ENCODE measurements around the gene FANCD2.

FANCD2 gene

DNA sequence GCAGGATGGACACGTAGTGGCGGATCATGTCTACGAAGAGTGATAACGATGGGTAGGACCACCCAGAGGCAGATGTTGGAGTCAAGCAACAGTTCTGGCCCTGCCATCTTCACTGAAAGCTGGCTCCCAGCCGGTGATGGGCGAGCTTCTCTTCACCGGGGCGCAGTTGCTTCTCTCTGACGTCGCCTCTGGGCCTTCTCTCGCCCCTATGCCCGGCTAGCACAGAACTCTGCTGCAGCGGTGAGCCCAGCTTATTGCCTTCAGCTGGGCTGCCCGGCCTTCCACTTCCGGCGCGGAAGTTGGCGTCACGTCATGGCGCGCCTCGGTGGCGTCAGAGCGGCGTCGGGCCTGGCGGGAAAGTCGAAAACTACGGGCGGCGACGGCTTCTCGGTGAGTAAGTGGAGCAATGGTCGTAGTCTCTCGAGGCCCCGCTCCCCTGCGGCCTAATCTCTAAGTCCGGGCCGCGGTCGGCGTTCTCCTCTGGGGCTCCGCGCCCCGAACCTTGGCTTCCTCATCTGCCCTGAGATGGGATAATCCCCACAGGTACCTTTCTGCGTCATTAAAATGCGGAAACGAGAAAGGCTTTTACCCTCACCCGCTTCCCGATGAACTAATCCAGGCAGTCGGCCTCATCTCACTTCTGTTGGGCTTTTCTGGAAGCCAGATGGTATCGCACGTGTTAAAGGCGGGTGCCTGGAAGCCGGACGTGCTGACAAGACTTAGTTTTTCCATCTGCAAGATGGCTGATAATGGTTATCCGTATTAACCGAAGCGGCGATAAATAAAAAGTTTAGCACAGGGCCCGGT lies at the start of gene FANCD2:
Gene FANCD2 (plus strand): TSS at position 354 of the 807 bp plus-strand sequence. CDS start 2,221 bp downstream, outside the sequence.
- Mint-ChIP-seq H3K4me1 (peaks cover 13% of the 10 kb centered on the region), H3K9me3 (no peaks in the 10 kb centered on the region), H3K27me3 (no peaks in the 10 kb centered on the region), H3K27ac (ENCODE audit: low read depth) (peak within 1 kb of the TSS; percentile 96), H3K36me3 (ENCODE audit: insufficient read depth) (peaks cover 26% of the 10 kb centered on the region), H3K4me3 (peak within 1 kb of the TSS; percentile 92)
- ATAC-seq (replicated peaks; ENCODE audit: extremely low read depth, poor library complexity, severe bottlenecking) (peak; percentile 96), DNase-seq (ENCODE audit: low spot score in 2 of 2) (peak; percentile 94 to 96)

DNA sequence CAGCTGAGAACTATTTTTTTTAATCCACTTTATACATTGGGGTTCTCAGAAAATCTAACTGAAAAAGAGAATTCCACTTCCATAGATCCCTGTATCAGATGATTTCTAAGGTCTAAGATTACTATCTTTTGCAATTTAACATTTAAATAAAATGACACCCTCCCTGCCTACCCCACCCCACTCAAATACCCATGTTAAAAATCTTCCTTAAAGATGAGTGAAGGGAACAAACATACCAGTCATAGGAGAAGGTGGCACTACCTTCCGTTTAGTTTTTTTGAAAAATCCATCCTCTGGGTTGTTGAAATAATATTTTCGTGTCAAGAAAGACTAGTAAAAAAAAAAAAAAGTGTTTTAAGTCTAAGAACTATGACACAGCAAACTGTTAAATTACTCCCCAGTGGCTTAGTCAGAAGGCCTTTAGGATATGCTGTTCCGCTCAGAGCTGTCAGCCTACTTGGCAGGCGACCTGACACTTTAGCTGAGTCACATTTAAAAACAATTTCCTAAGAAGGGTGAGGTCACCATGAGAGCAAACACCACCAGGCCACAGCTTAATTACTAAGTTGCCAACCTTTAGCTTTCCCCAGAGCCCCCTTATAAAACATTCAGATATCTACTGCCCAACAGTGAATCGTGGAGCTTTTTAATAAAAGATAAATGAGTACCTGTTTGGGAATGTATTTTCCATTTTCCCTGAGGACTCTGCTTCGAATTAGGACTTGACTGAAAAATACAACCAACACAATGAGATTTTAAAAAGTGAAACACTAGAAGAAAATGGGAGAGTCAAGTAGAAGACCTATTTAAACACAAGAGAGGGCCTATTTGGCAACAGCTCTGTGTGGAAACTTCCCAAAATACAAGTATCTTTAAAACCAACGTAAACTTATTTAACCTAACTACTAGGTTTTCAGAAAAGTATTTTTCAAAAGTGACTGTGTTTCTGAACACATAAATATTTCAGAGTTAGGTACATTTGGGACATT lies 49.2 kb upstream of the FANCD2 start:
- Mint-ChIP-seq H3K4me1 (peaks cover 12% of the 10 kb centered on the region), H3K27me3 (no peaks in the 10 kb centered on the region), H3K27ac (ENCODE audit: low read depth) (peak overlapping the region; percentile 20), H3K4me3 (no peak overlapping the region), H3K9me3 (no peaks in the 10 kb centered on the region), H3K36me3 (ENCODE audit: insufficient read depth) (peaks cover 70% of the 10 kb centered on the region)
- no peak for ATAC-seq (replicated peaks; ENCODE audit: extremely low read depth, poor library complexity, severe bottlenecking)
- no peak for DNase-seq (ENCODE audit: low spot score in 2 of 2)

- Mint-ChIP-seq H3K27ac (ENCODE audit: low read depth) (no peak overlapping the region), H3K36me3 (ENCODE audit: insufficient read depth) (peaks cover 58% of the 10 kb centered on the region), H3K27me3 (no peaks in the 10 kb centered on the region), H3K4me3 (no peak overlapping the region), H3K4me1 (peaks cover 12% of the 10 kb centered on the region), H3K9me3 (no peaks in the 10 kb centered on the region)
- DNase-seq (ENCODE audit: low spot score in 2 of 2), result no peak
- no peak for ATAC-seq (replicated peaks; ENCODE audit: extremely low read depth, poor library complexity, severe bottlenecking)
These were observed 47.4 kb upstream of the FANCD2 start for GRCh38 chr3:9978710-9979305.

DNA sequence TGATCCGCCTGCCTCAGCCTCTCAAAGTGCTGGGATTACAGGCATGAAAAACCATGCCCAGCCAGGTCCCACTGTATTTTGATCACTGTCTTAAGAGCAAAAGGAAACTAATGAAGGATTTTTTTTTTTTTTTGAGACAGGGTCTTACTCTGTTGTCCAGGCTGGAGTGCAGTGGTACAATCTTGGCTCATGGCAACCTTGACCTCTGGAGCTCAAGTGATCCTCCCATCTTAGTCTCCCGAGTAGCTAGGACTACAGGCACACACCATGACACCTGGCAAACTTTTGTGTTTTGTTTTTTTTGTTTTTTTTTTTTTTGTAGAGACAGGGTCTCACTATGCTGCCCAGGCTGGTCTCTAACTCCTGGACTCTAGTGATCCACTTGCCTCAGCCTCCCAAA lies 46.0 kb upstream of the FANCD2 start:
- H3K9me3 Mint-ChIP-seq, result no peaks in the 10 kb centered on the region
- H3K27me3 Mint-ChIP-seq, result no peaks in the 10 kb centered on the region
- peaks cover 12% of the 10 kb centered on the region for H3K4me1 Mint-ChIP-seq
- no peak overlapping the region for H3K4me3 Mint-ChIP-seq
- ATAC-seq (replicated peaks; ENCODE audit: extremely low read depth, poor library complexity, severe bottlenecking) (no peak), DNase-seq (ENCODE audit: low spot score in 2 of 2) (no peak)
- peaks cover 47% of the 10 kb centered on the region for H3K36me3 Mint-ChIP-seq (ENCODE audit: insufficient read depth)
- H3K27ac Mint-ChIP-seq (ENCODE audit: low read depth), result no peak overlapping the region

DNA sequence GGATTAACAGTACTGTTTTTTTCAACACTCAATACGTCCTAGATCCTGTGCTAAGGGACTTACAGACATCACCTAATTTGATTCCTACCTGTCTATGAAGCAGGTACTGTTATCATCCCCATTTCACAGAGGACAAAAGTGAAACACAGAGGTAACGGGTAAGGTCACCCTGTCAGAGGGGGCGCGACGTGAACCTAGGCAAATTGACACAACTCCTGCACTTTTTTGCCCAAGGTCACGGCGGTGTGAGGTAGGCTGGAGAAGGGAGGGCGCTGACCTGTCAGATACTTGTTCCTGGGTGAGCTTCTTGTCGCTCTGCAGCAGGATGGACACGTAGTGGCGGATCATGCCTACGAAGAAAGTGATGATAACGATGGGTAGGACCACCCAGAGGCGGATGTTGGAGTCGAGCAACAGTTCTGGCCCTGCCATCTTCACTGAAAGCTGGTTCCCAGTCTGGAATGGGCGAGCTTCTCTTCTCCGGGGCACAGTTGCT lies 40.0 kb upstream of the FANCD2 start:
- H3K27ac Mint-ChIP-seq (ENCODE audit: low read depth), result peak overlapping the region; percentile 100
- peak overlapping the region; percentile 93 for H3K4me3 Mint-ChIP-seq
- no peaks in the 10 kb centered on the region for H3K27me3 Mint-ChIP-seq
- ATAC-seq (replicated peaks; ENCODE audit: extremely low read depth, poor library complexity, severe bottlenecking) (peak; percentile 50), DNase-seq (ENCODE audit: low spot score in 2 of 2) (no peak)
- no peaks in the 10 kb centered on the region for H3K9me3 Mint-ChIP-seq
- H3K4me1 Mint-ChIP-seq, result peaks cover 20% of the 10 kb centered on the region
- H3K36me3 Mint-ChIP-seq (ENCODE audit: insufficient read depth), result peaks cover 24% of the 10 kb centered on the region

DNA sequence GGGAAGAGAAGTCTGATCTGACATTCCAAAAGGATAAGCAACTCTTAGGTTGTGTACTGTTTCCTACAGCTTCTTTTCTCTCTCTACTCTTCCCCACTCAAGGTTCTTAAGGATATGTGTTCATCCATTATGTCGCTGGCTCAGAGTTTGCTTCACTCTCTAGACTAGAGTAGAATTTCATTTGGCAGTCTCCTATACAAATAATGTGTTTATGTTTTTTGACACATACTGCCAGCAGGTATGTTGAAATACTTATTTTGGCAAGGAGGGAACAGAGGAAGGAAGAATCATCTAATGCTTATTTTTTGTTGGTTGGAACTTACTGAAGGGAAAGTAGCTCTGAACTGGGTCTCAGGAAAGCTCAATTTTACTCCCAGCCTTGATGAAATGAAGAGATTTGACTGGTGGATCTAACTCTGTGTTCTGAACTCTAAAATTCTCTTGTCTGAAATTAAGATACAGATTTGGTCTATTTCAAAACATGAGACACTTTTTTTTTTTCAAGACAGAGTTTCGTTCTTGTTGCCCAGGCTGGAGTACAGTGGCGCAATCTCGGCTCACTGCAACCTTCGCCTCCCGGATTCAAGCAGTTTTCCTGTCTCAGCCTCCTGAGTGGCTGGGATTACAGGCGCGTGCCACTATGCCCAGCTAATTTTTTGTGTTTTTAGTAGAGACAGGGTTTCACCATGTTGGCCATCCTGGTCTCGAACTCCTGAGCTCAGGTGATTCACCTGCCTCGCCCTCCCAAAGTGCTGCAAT lies 32.0 kb upstream of the FANCD2 start:
- Mint-ChIP-seq H3K27me3 (no peaks in the 10 kb centered on the region), H3K27ac (ENCODE audit: low read depth) (no peak overlapping the region), H3K36me3 (ENCODE audit: insufficient read depth) (peaks cover 5% of the 10 kb centered on the region), H3K4me1 (no peaks in the 10 kb centered on the region), H3K9me3 (no peaks in the 10 kb centered on the region), H3K4me3 (no peak overlapping the region)
- ATAC-seq (replicated peaks; ENCODE audit: extremely low read depth, poor library complexity, severe bottlenecking), result no peak
- no peak for DNase-seq (ENCODE audit: low spot score in 2 of 2)

GRCh38 chr3:10000686-10001085 lies 25.6 kb upstream of the FANCD2 start:
- ATAC-seq (replicated peaks; ENCODE audit: extremely low read depth, poor library complexity, severe bottlenecking), result no peak
- Mint-ChIP-seq H3K27ac (ENCODE audit: low read depth) (no peak overlapping the region), H3K27me3 (no peaks in the 10 kb centered on the region), H3K4me1 (no peaks in the 10 kb centered on the region), H3K9me3 (no peaks in the 10 kb centered on the region), H3K36me3 (ENCODE audit: insufficient read depth) (peaks cover 2% of the 10 kb centered on the region), H3K4me3 (no peak overlapping the region)
- no peak for DNase-seq (ENCODE audit: low spot score in 2 of 2)

GRCh38 chr3:10002951-10003350 lies 23.3 kb upstream of the FANCD2 start:
- H3K36me3 Mint-ChIP-seq (ENCODE audit: insufficient read depth), result no peaks in the 10 kb centered on the region
- H3K4me1 Mint-ChIP-seq, result no peaks in the 10 kb centered on the region
- no peak for DNase-seq (ENCODE audit: low spot score in 2 of 2)
- no peaks in the 10 kb centered on the region for H3K27me3 Mint-ChIP-seq
- H3K9me3 Mint-ChIP-seq, result no peaks in the 10 kb centered on the region
- no peak for ATAC-seq (replicated peaks; ENCODE audit: extremely low read depth, poor library complexity, severe bottlenecking)
- no peak overlapping the region for H3K4me3 Mint-ChIP-seq
- H3K27ac Mint-ChIP-seq (ENCODE audit: low read depth), result no peak overlapping the region

- Mint-ChIP-seq H3K27me3 (no peaks in the 10 kb centered on the region), H3K9me3 (no peaks in the 10 kb centered on the region), H3K36me3 (ENCODE audit: insufficient read depth) (no peaks in the 10 kb centered on the region), H3K27ac (ENCODE audit: low read depth) (no peak overlapping the region), H3K4me1 (peaks cover 8% of the 10 kb centered on the region), H3K4me3 (no peak overlapping the region)
- no peak for ATAC-seq (replicated peaks; ENCODE audit: extremely low read depth, poor library complexity, severe bottlenecking)
- no peak for DNase-seq (ENCODE audit: low spot score in 2 of 2)
These were observed 21.7 kb upstream of the FANCD2 start for GRCh38 chr3:10004506-10004905.

DNA sequence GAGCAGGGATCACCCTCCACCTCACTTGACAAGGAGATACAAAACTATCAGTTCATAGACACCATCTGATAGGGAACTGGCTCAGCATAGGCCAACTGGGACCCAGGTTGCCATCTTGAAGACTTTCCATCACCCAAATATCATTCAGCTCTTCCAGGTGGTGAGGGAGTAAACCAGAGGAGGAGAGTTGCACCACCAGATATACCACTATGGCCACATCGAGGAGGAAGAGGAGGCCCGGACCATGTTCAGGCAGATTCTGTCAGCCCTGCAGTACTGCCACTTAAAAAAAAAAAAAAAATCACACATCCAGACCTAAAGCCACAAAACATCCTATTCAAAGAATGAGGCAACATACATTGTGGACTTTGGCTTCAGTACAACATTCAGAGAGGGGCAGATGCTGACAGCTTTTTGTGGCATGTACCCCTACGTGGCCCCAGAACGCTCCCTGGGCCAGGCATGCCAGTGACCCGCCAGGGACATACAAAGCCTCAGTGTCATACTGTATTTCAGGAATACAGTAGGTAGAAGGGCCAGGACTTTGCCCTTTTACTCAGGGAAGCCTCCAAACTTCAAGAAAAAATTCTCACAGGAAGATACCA lies 21.2 kb upstream of the FANCD2 start:
- no peak for DNase-seq (ENCODE audit: low spot score in 2 of 2)
- H3K4me1 Mint-ChIP-seq, result peaks cover 10% of the 10 kb centered on the region

DNA sequence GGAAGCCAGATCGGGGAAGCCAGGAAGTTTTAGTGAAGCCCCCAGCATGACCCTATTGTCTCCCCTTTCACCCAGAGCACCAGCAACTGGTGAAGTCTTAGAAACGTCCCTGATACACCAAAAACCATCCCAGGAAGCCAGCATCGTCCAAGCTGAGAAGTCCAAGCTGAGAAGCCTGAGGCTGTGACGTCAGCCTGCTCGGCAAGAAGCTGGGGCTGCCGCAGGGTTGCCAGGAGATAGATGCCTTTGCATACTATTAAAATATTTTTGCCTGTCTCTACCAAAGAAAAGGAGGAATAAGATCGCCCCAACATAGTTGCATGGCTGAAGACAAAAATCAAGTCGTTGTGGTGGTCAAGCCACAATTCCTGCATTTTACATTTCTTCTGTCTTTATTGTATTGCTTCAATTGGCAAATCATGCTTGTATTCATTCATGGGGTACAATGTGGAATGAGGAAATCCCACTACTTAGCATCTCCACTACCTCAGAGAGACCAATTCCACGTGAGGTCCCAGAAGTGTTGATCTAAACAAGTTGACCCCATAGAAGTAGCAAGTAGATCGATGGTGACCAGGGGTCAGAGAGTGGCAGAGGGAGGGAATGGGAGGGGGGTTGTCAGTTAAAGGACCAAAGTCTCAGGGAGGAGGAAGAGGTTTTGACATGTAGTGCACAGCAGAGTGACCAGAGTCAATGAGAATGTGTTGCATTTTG lies 20.0 kb upstream of the FANCD2 start:
- H3K4me1 Mint-ChIP-seq, result peaks cover 16% of the 10 kb centered on the region
- peaks cover 1% of the 10 kb centered on the region for H3K36me3 Mint-ChIP-seq (ENCODE audit: insufficient read depth)
- no peak for DNase-seq (ENCODE audit: low spot score in 2 of 2)
- no peaks in the 10 kb centered on the region for H3K27me3 Mint-ChIP-seq
- H3K4me3 Mint-ChIP-seq, result no peak overlapping the region
- ATAC-seq (replicated peaks; ENCODE audit: extremely low read depth, poor library complexity, severe bottlenecking), result no peak
- H3K9me3 Mint-ChIP-seq, result no peaks in the 10 kb centered on the region
- H3K27ac Mint-ChIP-seq (ENCODE audit: low read depth), result no peak overlapping the region

More for the DNA sequence above, 21.2 kb upstream of the FANCD2 start:
- no peaks in the 10 kb centered on the region for H3K9me3 Mint-ChIP-seq
- no peaks in the 10 kb centered on the region for H3K36me3 Mint-ChIP-seq (ENCODE audit: insufficient read depth)
- no peaks in the 10 kb centered on the region for H3K27me3 Mint-ChIP-seq
- no peak overlapping the region for H3K27ac Mint-ChIP-seq (ENCODE audit: low read depth)
- no peak overlapping the region for H3K4me3 Mint-ChIP-seq
- ATAC-seq (replicated peaks; ENCODE audit: extremely low read depth, poor library complexity, severe bottlenecking), result no peak
